ENCODE results near the gene SF3B2.
"Not testable (repeated sequence)": the region's sequence is repeated elsewhere in the genome, so short reads cannot be mapped to it uniquely, and the experiment has no call there.

DNA sequence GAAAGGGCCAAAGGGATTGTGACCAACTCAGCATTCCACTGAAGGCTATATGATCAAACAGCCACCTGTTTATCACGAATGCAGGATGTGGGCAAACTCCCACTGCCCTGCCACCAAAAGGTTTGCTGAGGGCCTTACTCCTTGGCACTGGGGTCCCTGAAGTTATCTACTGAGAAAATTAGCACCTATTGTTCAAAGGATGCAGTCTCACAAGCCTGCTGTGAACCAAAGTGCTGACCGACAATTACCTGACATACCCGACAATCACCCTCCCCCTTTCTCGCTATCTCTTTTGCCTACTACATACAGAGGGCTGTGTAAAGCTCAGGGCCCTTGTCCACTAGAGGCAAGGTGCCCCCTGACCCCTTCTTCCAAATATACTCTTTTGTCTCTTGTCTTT, 42.1 kb upstream of the SF3B2 start:
- not testable (repeated sequence) for TF ChIP-seq POLR2A (IDR thresholded peaks at IDR 0.05)
- TF ChIP-seq, protein P1, sequence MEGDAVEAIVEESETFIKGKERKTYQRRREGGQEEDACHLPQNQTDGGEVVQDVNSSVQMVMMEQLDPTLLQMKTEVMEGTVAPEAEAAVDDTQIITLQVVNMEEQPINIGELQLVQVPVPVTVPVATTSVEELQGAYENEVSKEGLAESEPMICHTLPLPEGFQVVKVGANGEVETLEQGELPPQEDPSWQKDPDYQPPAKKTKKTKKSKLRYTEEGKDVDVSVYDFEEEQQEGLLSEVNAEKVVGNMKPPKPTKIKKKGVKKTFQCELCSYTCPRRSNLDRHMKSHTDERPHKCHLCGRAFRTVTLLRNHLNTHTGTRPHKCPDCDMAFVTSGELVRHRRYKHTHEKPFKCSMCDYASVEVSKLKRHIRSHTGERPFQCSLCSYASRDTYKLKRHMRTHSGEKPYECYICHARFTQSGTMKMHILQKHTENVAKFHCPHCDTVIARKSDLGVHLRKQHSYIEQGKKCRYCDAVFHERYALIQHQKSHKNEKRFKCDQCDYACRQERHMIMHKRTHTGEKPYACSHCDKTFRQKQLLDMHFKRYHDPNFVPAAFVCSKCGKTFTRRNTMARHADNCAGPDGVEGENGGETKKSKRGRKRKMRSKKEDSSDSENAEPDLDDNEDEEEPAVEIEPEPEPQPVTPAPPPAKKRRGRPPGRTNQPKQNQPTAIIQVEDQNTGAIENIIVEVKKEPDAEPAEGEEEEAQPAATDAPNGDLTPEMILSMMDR (IDR thresholded peaks at IDR 0.05 in 4 of 5, conservative IDR thresholded peaks at IDR 0.05 in 1 of 5): not testable (repeated sequence)
